AG09309 (cell line): ENCODE results near the gene WDR41.
A peak's percentile ranks its signal among the peaks of the same experiment; 100 is the strongest.
"Not testable (repeated sequence)": the region's sequence is repeated elsewhere in the genome, so short reads cannot be mapped to it uniquely, and the experiment has no call there.

ENCODE experiments used
- DNase-seq: peaks from one replicate; pipeline ENCODE4 v3.0.0-alpha.2; 2010; ENCODE audit warnings: low read depth
- H3K4me3 ChIP-seq: 2 replicates; pipeline ENCODE4 v1.5.1; 2011; ENCODE audit warnings: mild to moderate bottlenecking, low read depth, low read length, moderate library complexity; ENCODE audit not compliant: control insufficient read depth
- CTCF ChIP-seq: IDR thresholded peaks from 2 replicates; pipeline ENCODE4 v1.5.1; 2011; ENCODE audit warnings: mild to moderate bottlenecking, low read depth, low read length, inconsistent platforms; ENCODE audit not compliant: insufficient read depth, control insufficient read depth; ENCODE audit errors: missing control alignments

WDR41 gene, protein sequence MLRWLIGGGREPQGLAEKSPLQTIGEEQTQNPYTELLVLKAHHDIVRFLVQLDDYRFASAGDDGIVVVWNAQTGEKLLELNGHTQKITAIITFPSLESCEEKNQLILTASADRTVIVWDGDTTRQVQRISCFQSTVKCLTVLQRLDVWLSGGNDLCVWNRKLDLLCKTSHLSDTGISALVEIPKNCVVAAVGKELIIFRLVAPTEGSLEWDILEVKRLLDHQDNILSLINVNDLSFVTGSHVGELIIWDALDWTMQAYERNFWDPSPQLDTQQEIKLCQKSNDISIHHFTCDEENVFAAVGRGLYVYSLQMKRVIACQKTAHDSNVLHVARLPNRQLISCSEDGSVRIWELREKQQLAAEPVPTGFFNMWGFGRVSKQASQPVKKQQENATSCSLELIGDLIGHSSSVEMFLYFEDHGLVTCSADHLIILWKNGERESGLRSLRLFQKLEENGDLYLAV

DNA sequence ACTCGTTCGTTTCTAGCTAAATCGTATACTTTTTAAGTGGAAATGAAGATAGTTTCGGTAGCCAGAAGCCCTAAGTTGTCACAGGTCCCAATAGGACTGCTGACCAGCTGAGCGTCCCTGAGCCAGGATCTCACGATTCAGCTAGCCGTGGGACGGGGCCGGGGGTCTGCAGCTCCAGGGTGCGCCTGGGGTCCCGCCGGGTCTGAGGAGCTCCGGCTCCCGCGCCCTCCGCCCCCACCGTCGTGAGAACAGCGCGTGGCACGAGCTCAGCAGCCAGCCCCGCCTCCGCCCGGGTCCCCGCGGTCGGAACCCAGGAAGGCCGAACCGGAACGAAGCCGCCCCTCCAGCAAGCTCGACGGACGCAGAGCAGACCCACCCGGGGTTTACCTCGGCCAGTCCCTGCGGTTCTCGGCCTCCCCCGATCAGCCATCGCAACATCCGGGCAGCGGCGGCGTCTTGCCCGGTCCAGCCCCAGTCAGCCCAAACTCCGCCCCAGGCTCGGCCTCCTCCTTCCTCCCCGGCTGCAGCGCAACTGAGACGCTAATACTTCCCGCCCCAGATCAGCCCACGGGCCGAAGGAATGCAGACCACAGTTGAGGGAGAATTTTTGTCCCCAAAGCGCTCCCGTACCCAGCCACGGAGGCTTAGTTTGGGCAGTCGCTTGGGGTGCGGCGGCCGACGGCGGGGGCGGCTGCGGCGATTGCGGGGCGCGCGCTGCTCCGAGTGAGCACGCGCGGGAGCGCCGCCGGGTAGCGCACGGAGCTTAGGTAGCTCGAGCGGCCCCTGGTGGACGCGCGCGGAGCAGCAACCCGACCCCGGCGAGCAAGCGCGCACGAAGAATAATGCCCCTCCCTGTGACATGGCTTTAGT is at the start of gene WDR41:
WDR41 (minus strand) TSS at position 534 of the 870 bp plus-strand sequence; CDS start at position 438, 96 bp downstream.
- H3K4me3 ChIP-seq, result peak within 1 kb of the TSS; percentile 51
- peak; percentile 86 for DNase-seq

DNA sequence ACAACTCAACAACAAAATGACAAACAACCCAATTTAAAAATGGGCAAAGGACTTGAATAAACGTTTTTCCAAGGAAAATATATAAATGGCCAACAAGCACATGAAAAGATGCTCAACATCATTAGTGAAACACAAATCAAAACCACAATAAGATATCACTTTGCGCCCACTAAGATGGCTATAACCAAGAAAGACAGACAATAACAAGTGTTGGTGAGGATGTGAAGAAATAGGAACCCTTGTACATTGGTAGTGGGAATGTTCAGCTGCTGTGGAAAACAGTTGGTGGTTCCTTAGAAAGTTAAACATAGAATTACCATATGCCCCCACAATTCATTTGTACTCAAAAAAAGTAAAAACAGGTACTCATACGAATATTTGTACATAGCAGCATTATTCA is 39.2 kb upstream of the WDR41 start:
- DNase-seq, result no peak
- no peak overlapping the region for H3K4me3 ChIP-seq
- TF ChIP-seq CTCF, result no peak

More for the DNA sequence above, at the start of gene WDR41:
- peak; percentile 78 for TF ChIP-seq CTCF

GRCh38 chr5:77518304-77518703 is 26.2 kb upstream of the WDR41 start:
- DNase-seq, result no peak
- TF ChIP-seq CTCF, result no peak
- no peak overlapping the region for H3K4me3 ChIP-seq

DNA sequence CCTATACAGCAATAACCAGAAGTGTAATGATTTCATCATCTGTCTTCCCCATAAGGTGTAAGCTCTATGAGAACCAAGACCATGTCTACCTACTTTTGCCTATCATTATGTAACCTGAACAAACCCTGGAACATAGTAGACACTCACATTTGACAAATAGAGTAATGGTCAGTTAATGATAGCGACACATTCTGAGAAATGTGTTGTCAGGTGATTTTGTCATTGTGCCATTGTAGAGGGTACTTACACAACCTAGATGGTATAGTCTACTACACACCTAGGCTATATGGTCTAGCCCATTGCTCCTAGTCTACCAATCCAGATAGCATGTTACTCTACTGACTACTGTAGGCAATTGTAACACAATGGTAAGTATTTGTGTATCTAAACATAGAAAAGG is 22.3 kb upstream of the WDR41 start:
- TF ChIP-seq CTCF, result no peak
- no peak overlapping the region for H3K4me3 ChIP-seq
- DNase-seq, result no peak

GRCh38 chr5:77513321-77513720 is 21.2 kb upstream of the WDR41 start:
- TF ChIP-seq CTCF, result no peak
- no peak overlapping the region for H3K4me3 ChIP-seq
- no peak for DNase-seq

DNA sequence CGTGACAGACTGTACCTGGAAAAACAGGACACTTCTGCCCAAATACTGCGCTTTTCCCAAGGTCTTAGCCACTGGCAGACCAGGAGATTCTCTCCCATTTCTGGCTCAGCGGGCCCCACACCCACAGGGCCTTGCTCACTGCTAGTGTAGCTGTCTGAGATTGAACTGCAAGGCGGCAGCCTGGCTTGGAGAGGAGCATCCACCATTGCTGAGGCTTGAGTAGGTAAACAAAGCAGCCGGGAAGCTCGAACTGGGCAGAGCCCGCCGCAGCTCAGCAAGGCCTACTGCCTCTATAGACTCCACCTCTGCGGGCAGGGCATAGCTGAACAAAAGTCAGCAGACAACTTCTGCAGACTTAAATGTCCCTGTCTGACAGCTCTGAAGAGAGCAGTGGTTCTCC is 9.0 kb upstream of the WDR41 start:
- not testable (repeated sequence) for DNase-seq, H3K4me3 ChIP-seq

DNA sequence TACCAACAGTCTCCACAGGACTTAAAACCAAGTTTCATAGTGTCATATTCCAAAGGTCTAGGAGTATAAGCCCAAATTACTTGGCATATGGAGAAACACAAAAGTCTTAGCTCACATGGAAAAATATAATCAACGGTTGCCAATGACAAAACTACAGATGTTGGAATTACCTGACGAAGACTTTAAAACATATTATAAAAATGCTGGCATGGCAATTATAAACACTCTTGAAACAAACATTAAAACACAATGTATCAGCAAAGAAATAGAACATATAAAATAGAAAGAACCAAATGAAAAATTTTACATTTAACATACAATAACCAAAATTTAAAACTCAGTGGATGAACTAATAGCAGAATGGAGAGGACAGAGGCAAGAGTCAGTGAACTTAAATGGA is 7.9 kb upstream of the WDR41 start:
- DNase-seq, result no peak
- no peak overlapping the region for H3K4me3 ChIP-seq
- TF ChIP-seq CTCF, result no peak
